ENCODE results near the gene ATP11A. TPM values are rescaled to one million over a fixed set of nuclear protein-coding genes. Genes with fewer than 3 reads are reported as not detected.

The ATP11A gene
- total RNA-seq, 2 donors from 2014 or later, result 15.8 to 19.6 TPM

DNA sequence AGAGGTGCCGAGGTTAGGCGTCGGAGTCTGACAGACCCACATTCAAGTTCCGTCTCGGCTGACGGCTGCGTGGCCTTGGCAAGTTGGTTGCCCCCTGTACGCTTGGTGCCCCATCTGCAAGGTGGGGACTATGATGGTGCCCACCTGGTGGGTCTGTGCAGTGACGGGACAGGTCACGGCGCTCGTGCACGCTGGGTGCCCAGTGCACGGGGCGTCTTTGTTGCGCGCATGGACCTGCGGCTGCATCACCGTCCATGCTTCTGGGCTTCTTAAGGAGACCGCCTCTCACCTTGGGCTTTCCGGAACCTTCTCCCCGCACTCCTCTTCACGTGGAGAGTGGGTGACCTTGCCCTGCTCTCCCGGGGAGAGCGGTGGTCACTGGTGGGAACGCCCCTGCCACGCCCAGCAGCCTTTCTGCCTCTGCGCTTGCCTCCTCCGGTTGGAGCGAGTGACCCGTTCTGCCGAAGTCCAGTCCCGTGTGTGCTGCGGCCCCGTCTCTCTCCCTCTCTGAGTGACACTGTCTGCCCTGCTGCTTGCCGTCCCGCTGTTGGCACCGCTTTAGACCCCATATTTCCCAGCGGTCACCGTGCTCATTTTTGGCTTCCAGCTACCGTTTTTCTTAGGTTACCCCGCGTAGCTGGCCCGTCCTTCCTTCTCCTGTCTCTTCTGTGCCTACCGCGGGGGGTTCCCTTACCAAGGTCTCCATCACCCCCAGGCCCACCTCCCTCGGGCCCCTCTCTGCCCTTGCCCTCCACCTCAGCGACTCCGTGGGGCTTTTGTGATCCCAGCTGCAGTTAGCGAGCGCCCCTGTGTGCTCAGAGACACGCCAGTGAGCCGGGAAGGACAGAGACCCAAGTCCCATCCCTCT is 6.4 kb downstream of the ATP11A start:
- Histone ChIP-seq H3K4me1 (no peaks in the 10 kb centered on the region), H3K4me3 (no peak overlapping the region), H3K27ac (no peak overlapping the region), H3K9me3 (no peaks in the 10 kb centered on the region), H3K9ac (ENCODE audit: low read depth in 2 of 2, low read length in 2 of 2) (no peak overlapping the region), H3K27me3 (no peaks in the 10 kb centered on the region), H3K36me3 (no peaks in the 10 kb centered on the region)
- TF ChIP-seq, protein P1, sequence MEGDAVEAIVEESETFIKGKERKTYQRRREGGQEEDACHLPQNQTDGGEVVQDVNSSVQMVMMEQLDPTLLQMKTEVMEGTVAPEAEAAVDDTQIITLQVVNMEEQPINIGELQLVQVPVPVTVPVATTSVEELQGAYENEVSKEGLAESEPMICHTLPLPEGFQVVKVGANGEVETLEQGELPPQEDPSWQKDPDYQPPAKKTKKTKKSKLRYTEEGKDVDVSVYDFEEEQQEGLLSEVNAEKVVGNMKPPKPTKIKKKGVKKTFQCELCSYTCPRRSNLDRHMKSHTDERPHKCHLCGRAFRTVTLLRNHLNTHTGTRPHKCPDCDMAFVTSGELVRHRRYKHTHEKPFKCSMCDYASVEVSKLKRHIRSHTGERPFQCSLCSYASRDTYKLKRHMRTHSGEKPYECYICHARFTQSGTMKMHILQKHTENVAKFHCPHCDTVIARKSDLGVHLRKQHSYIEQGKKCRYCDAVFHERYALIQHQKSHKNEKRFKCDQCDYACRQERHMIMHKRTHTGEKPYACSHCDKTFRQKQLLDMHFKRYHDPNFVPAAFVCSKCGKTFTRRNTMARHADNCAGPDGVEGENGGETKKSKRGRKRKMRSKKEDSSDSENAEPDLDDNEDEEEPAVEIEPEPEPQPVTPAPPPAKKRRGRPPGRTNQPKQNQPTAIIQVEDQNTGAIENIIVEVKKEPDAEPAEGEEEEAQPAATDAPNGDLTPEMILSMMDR (IDR thresholded peaks at IDR 0.05), result no peak
- DNase-seq, result no peak
- intact Hi-C loops (cut with DNase I), result no loop called here

DNA sequence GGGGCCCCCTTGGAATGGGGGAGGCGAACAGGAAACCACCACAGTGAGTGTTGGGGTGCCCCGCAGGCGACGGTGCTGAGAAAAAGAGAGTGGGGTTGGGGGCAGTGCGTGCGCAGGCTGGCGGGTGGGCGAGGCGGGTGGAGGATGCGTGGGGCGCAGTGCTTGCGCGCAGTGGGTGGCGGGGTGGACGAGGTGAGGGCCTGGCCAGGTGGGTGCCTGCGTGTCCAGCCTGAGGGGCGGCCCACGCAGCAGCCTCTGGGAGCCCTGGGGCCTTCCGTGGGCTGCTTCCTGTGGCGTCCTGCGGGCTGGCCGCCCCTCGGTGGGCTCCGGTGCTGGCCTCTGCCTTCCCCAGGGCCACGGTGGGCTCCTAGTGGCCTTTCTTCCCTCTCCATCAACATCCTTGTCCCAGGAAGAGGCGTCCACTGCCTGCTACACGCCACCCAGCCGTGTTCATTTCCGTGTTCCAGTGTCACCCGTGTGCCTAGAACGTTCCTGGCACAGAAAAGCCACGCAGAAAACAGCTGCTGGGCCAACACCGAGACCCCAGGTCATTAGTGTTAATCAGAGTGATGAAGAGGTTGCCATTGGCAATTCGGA is 7.1 kb downstream of the ATP11A start:
- Histone ChIP-seq H3K4me1 (no peaks in the 10 kb centered on the region), H3K9me3 (no peaks in the 10 kb centered on the region), H3K9ac (ENCODE audit: low read depth in 2 of 2, low read length in 2 of 2) (no peak overlapping the region), H3K27me3 (no peaks in the 10 kb centered on the region), H3K36me3 (no peaks in the 10 kb centered on the region), H3K27ac (no peak overlapping the region), H3K4me3 (no peak overlapping the region)
- intact Hi-C loops (cut with DNase I), result no loop called here
- TF ChIP-seq, protein P1 (IDR thresholded peaks at IDR 0.05), result no peak
- DNase-seq, result no peak

DNA sequence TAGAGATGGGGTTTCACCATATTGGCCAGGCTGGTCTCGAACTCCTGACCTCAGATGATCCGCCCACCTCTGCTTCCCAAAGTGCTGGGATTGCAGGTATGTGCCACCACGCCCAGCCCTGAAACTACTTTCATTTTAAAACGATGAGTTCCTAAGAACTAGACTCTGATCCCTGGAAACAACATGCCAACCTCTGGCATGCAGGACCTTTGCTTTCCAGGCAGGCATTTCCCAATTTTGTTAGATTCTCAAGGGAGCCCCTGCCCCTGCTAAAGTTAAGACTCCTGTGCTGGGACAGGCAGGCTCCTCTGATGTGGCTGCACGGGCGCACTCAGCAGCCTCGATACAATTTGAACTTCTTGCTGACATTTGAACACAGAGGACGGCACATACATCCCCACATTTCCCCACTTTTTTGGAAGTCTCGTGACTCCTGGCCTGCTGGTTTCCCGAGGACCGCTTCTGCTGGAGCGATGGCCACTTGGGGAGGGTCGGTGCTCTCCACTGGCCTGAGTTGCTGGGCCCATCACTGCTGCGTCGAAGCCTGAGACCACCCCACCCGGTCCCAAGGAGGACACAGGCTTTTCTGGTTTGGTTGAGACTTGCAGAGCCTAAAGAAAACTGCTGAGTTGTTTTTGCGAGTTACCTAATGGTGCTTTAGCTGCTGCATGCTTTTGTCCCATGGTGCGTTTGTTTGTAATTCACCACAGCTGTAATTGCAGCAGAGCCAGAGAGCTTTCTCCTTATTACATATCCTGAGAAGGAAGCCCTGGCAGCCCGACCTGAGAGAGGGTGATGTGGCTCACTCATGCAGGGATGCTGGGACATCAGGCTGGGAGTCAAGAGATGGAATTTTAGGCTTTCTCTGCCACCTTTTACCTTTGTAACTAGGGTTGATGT is 8.2 kb downstream of the ATP11A start:
- Histone ChIP-seq H3K9me3 (no peaks in the 10 kb centered on the region), H3K27me3 (no peaks in the 10 kb centered on the region), H3K36me3 (no peaks in the 10 kb centered on the region), H3K9ac (ENCODE audit: low read depth in 2 of 2, low read length in 2 of 2) (no peak overlapping the region), H3K4me1 (no peaks in the 10 kb centered on the region), H3K27ac (no peak overlapping the region), H3K4me3 (no peak overlapping the region)
- TF ChIP-seq, protein P1 (IDR thresholded peaks at IDR 0.05), result no peak
- intact Hi-C loops (cut with DNase I), result no loop called here
- DNase-seq, result no peak

DNA sequence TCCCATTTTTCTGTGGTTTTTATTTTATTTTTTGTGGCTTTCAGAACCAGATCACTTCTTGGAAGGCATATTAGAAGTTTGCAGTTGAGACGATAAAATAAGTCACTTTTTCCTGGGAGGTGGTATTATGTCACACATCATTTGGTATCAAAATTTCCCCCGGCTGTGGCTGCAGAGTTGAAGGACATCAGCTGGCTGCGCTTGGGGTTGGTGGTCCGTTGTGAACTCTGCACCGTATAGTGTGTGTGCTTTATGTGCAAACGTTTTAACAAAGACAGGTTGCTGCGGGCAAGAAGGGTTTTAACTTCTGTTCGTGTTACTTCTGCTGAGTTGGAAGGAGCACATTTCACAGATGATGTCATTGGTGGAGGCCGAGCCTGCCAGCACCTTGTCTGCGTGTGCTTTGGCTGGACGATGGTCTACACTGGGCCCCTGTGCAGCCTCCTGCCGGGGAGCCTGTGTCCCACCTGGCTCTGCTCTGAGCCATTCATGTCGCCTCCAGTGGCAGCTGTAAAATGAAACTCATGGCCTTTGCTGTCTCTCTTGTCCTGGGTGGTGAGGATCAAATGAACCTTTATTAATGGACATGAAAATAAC is 9.6 kb downstream of the ATP11A start:
- no peak for DNase-seq

More for the DNA sequence above, 9.6 kb downstream of the ATP11A start:
- Histone ChIP-seq H3K9me3 (no peaks in the 10 kb centered on the region), H3K9ac (ENCODE audit: low read depth in 2 of 2, low read length in 2 of 2) (no peak overlapping the region), H3K4me3 (no peak overlapping the region), H3K36me3 (no peaks in the 10 kb centered on the region), H3K4me1 (no peaks in the 10 kb centered on the region), H3K27me3 (no peaks in the 10 kb centered on the region), H3K27ac (no peak overlapping the region)
- TF ChIP-seq, protein P1 (IDR thresholded peaks at IDR 0.05), result no peak
- intact Hi-C loops (cut with DNase I), result no loop called here

Data from colonic mucosa (tissue), 4 donors.